K562 (cell line): ENCODE results near the gene INO80. TPM values are rescaled to one million over a fixed set of nuclear protein-coding genes. Genes with fewer than 3 reads are reported as not detected.
A peak's percentile ranks its signal among the peaks of the same experiment; 100 is the strongest.

ENCODE experiments used
- ATAC-seq: fragments of 200-7000 bp; cut with Tn5 transposase; 3 replicates; pipeline ENCODE4 v1.9.1; 2020; ENCODE audit warnings: moderate library complexity
- BruUV-seq: library from RNA; stranded (reverse); fragments of 400-500 nt; replicated peaks from 2 replicates; lab custom pipeline; 2021; lab: Mats Ljungman, UMichigan
- CTCF ChIA-PET: fragments of 300-600 bp; formaldehyde crosslinking; extraction: SDS; loops from one replicate; lab custom pipeline; 2021; ENCODE audit warnings: low intra/inter-chr PET ratio; lab: Yijun Ruan, JAX
- POLR2A ChIA-PET: fragments of 300-600, 350-650 bp; sonication (Branson Sonifier 250); formaldehyde crosslinking; extraction: SDS; loops from one replicate; lab custom pipeline; 2021; ENCODE audit warnings: antibody characterized with exemption, inconsistent platforms; lab: Yijun Ruan, JAX
- DNase-seq, 4 experiments: peaks; one replicate each; pipeline versions ENCODE4 v3.0.0 to v3.0.0-alpha.2; 2011 to 2018; ENCODE audit warnings: low spot score in 3 of 4, mixed read lengths in 3 of 4; ENCODE audit errors: extremely low read depth in 1 of 4
- FAIRE-seq: peaks from 2 replicates; lab custom pipeline; 2011; peaks lifted over from hg19 to GRCh38; lab: Jason Lieb, UNC
- H2AFZ ChIP-seq: 2 replicates; pipeline ENCODE4 v1.6.0; 2011; ENCODE audit warnings: low read depth, low read length, control low read depth, inconsistent platforms
- H3K27ac ChIP-seq: fragments of 200-600 bp; 3 replicates; pipeline ENCODE4 v1.8.0; 2011; ENCODE audit warnings: low read depth, mild to moderate bottlenecking, control low read depth, inconsistent platforms, low read length, moderate library complexity, mixed read lengths; ENCODE audit errors: extremely low read depth
- H3K27me3 ChIP-seq, 2 experiments: fragments of 300-600 bp in 1 of 2; 2 replicates in 1 of 2; 3 replicates in 1 of 2; pipeline versions ENCODE4 v1.6.0 to v1.8.0; 2011; ENCODE audit warnings: inconsistent platforms in 2 of 2, low read length in 2 of 2, mild to moderate bottlenecking in 1 of 2, mixed read lengths in 1 of 2, moderate library complexity in 1 of 2; ENCODE audit not compliant: control insufficient read depth in 2 of 2, insufficient read depth in 2 of 2
- H3K36me3 ChIP-seq: fragments of 300-600 bp; 3 replicates; pipeline ENCODE4 v1.8.0; 2011; ENCODE audit warnings: mild to moderate bottlenecking, low read length, inconsistent platforms; ENCODE audit not compliant: control insufficient read depth, insufficient read depth
- H3K4me1 ChIP-seq, 2 experiments: fragments of 200-600 bp in 1 of 2; replicated peaks in 1 of 2; 2 replicates in 1 of 2; 3 replicates in 1 of 2; pipeline versions ENCODE4 v1.5.1 to v1.8.0; 2011; ENCODE audit warnings: inconsistent platforms in 2 of 2, low read length in 2 of 2, mild to moderate bottlenecking in 1 of 2, mixed read lengths in 1 of 2, moderate library complexity in 1 of 2; ENCODE audit not compliant: control insufficient read depth in 2 of 2, insufficient read depth in 2 of 2
- H3K4me2 ChIP-seq: 2 replicates; pipeline ENCODE4 v1.6.1; 2011; ENCODE audit warnings: low read length, control low read depth, inconsistent platforms, mixed read lengths; ENCODE audit not compliant: insufficient read depth
- H3K4me3 ChIP-seq: fragments of 200-600 bp; sonication (generic), shearing (Covaris generic); 2 replicates; pipeline ENCODE4 v1.5.1; 2016; ENCODE audit warnings: control low read depth, inconsistent platforms
- H3K79me2 ChIP-seq: fragments of 200-600 bp; 3 replicates; pipeline ENCODE4 v1.8.0; 2011; ENCODE audit warnings: low read length, inconsistent platforms; ENCODE audit not compliant: control insufficient read depth, insufficient read depth
- H3K9ac ChIP-seq, 2 experiments: 2 replicates each; pipeline versions ENCODE4 v1.6.0 to v1.6.1; 2011; ENCODE audit warnings: low read depth in 2 of 2, low read length in 2 of 2, control low read depth in 1 of 2, inconsistent platforms in 1 of 2, mild to moderate bottlenecking in 1 of 2, mixed read lengths in 1 of 2; ENCODE audit not compliant: insufficient read depth in 1 of 2
- H3K9me1 ChIP-seq: one replicate; pipeline ENCODE4 v1.6.0; 2011; ENCODE audit warnings: inconsistent platforms, mild to moderate bottlenecking, low read length, moderate library complexity; ENCODE audit not compliant: control insufficient read depth, insufficient read depth
- H3K9me3 ChIP-seq: replicated peaks from 2 replicates; pipeline ENCODE4 v1.5.1; 2011; ENCODE audit warnings: low read depth, low read length, inconsistent platforms; ENCODE audit not compliant: control insufficient read depth, insufficient read depth
- H4K20me1 ChIP-seq: replicated peaks from 2 replicates; pipeline ENCODE4 v1.6.1; 2011; ENCODE audit warnings: low read length, inconsistent platforms, mixed read lengths; ENCODE audit not compliant: control insufficient read depth, insufficient read depth
- ARNT ChIP-seq, 2 experiments: fragments of 450-650 bp; IDR thresholded peaks; 2 replicates each; pipeline ENCODE4 v1.6.1; 2016; ENCODE audit warnings: mild to moderate bottlenecking in 1 of 2
- CHD2 ChIP-seq: IDR thresholded peaks from 2 replicates; pipeline ENCODE4 v1.6.1; 2011; ENCODE audit warnings: low read depth, low read length
- CREBBP ChIP-seq: IDR thresholded peaks from one replicate; pipeline ENCODE4 v1.6.1; 2012; ENCODE audit warnings: low read depth, mild to moderate bottlenecking, control low read depth, inconsistent platforms, low read length
- TEAD4 ChIP-seq, 2 experiments: sonication (generic) in 1 of 2; formaldehyde crosslinking in 1 of 2; IDR thresholded peaks; 2 replicates each; pipeline versions ENCODE4 v1.6.1 to v1.8.0; 2012 to 2022; ENCODE audit warnings: borderline replicate concordance in 1 of 2, inconsistent platforms in 1 of 2, low read length in 1 of 2, mild to moderate bottlenecking in 1 of 2, missing genetic modification reagents in 1 of 2
- YBX1 ChIP-seq: fragments of 450-650 bp; IDR thresholded peaks from 2 replicates; pipeline ENCODE4 v1.7.1; 2016; ENCODE audit warnings: mild to moderate bottlenecking
- ZBTB33 ChIP-seq: sonication (generic); formaldehyde crosslinking; IDR thresholded peaks from 2 replicates; pipeline ENCODE4 v1.8.1; 2023; ENCODE audit warnings: mild to moderate bottlenecking, missing genetic modification reagents
- ZC3H4 ChIP-seq: sonication (generic); formaldehyde crosslinking; IDR thresholded peaks from 2 replicates; pipeline ENCODE4 v1.9.0; 2021; ENCODE audit warnings: missing genetic modification reagents, borderline replicate concordance
- WGBS: fragments of 100-300 bp; shearing (Covaris generic); methylation state at CpG from one replicate; pipeline ENCODE4 v1.1.6; 2016; ENCODE audit warnings: low coverage, mixed read lengths; ENCODE audit not compliant: insufficient coverage; ENCODE audit errors: missing lambda C conversion rate; 5-methylcytosine and 5-hydroxymethylcytosine counted together
- in situ Hi-C: fragments of 300-500 bp; cut with MboI; formaldehyde crosslinking; loops from 4 replicates; pipeline ENCODE4 v1.15.0; 2018; ENCODE audit warnings: inconsistent platforms, mixed read lengths
- intact Hi-C: fragments of 100-400 bp; cut with micrococcal nuclease; formaldehyde crosslinking; loops from 2 replicates; pipeline ENCODE4 v1.14.2; 2022
- polyA plus RNA-seq, 8 experiments: library from polyadenylated mRNA; depleted of rRNA in 4 of 8; stranded (reverse) in 5 of 8; unstranded in 3 of 8; fragments of >200 nt; fragmentation: Nextera tagmentation in 2 of 8; fragmentation: Illumina TruSeq in 1 of 8; extraction: Ambion mirVana in 2 of 8; extraction: Trizol in 1 of 8; gene quantifications; 2 replicates each; pipeline versions ENCODE4 v1.2.1 to v1.2.3, GENCODE V29; 2011 to 2014; ENCODE audit warnings: inconsistent platforms in 1 of 8, missing spikeins in 1 of 8
- total RNA-seq, 7 experiments: library from RNA; depleted of rRNA in 6 of 7; stranded (reverse); fragments of >200 nt in 6 of 7; fragmentation: Illumina TruSeq in 2 of 7; extraction: Trizol in 2 of 7; gene quantifications; 2 replicates each; pipeline versions ENCODE4 v1.2.1 to v1.2.3, GENCODE V29; 2011 to 2021; ENCODE audit warnings: low replicate concordance in 1 of 7
- TF ChIP-seq, protein P1 (sequence below), 3 experiments: IDR thresholded peaks in 2 of 3; conservative IDR thresholded peaks in 1 of 3; 2 replicates each; pipeline ENCODE4 v1.5.1; 2011 to 2012; ENCODE audit warnings: low read length in 3 of 3, mild to moderate bottlenecking in 3 of 3, control low read depth in 2 of 3, improper control_type of control experiment in 1 of 3, inconsistent platforms in 1 of 3, low read depth in 1 of 3, mixed read lengths in 1 of 3, moderate library complexity in 1 of 3; ENCODE audit not compliant: insufficient read depth in 2 of 3

INO80 gene
- total and polyA plus RNA-seq, 9 of the 15 experiments (the other 6 are each of a cell fraction or from before 2014, with no cell fraction given): 1.1 to 25.7 (median 19.9) TPM

DNA sequence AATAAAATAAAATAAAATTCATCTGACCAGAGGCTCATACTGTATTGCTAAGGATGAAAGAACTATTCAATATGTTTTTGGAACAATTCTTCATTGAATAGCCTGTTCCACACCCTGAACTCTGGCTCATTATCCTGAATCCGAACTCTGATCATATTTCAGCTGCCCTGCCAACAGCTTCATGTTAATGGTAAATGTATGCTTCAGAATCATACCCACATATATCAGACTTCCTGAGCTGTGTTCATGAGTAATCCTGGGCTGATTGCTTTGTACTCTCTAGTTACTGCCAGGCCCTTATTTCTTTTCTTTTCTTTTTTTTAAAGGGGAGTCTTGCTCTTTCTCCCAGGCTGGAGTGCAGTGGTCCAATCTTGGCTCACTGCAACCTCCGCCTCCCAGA is 11.8 kb downstream of the INO80 start (continued):
- TF ChIP-seq ZBTB33 (CRISPR knock-in tag) (no peak), CREBBP (no peak)

DNA sequence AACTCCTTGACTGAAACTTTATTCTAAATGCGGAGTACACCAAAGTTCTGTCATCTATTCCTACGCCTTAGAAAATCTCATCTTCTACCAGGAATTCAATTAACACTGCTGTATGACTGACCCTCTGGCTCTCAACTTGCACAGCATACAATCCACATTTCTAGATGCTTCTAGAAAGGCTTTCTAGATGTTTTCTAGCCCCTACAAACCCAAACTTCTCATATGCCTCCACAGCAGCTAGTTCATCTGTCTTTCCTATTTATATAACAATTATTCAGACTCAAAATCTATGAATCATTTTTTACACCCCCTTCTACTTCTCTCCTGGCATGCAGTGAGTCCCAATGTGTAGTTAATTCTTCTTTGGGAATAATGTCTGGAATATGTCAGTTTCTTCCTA is 13.2 kb downstream of the INO80 start:
- FAIRE-seq: no peak
- intact Hi-C loops (no loop called here), in situ Hi-C loops (no loop called here)
- Histone ChIP-seq H3K9me1 (no peaks in the 10 kb centered on the region), H3K27ac (no peak overlapping the region), H3K4me2 (no peak overlapping the region), H3K36me3 (peaks cover 42% of the 10 kb centered on the region; the same call in 2 of the 3 replicates), H3K27me3 (no peaks in the 10 kb centered on the region), H4K20me1 (no peaks in the 10 kb centered on the region), H3K9me3 (no peaks in the 10 kb centered on the region), H3K79me2 (peaks cover 89% of the 10 kb centered on the region), H3K9ac (no peak overlapping the region), H3K4me1 (no peaks in the 10 kb centered on the region; a peak in 1 of 5 replicates), H2AFZ (no peak overlapping the region), H3K4me3 (no peak overlapping the region)
- WGBS: 100% methylated on average over 2 of the region's 2 CpGs
- ChIA-PET CTCF (no interaction called here), POLR2A (interaction anchor here (1.0 kb wide), 1 partner anchor 10 kb away, joined by 3 read pairs; no protein-coding TSS in a partner anchor)
- DNase-seq: no peak
- no TSS peak for BruUV-seq
- TF ChIP-seq, protein P1, sequence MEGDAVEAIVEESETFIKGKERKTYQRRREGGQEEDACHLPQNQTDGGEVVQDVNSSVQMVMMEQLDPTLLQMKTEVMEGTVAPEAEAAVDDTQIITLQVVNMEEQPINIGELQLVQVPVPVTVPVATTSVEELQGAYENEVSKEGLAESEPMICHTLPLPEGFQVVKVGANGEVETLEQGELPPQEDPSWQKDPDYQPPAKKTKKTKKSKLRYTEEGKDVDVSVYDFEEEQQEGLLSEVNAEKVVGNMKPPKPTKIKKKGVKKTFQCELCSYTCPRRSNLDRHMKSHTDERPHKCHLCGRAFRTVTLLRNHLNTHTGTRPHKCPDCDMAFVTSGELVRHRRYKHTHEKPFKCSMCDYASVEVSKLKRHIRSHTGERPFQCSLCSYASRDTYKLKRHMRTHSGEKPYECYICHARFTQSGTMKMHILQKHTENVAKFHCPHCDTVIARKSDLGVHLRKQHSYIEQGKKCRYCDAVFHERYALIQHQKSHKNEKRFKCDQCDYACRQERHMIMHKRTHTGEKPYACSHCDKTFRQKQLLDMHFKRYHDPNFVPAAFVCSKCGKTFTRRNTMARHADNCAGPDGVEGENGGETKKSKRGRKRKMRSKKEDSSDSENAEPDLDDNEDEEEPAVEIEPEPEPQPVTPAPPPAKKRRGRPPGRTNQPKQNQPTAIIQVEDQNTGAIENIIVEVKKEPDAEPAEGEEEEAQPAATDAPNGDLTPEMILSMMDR (IDR thresholded peaks at IDR 0.05 in 2 of 3, conservative IDR thresholded peaks at IDR 0.05 in 1 of 3; ENCODE audit: insufficient read depth in 2 of 3, low read depth in 1 of 3, low read length in 3 of 3): no peak
- TF ChIP-seq ZC3H4 (CRISPR knock-in tag): no peak
- peak in 1 of 2 experiments; percentile 87; a peak in 1 of 4 replicates for TF ChIP-seq ARNT (IDR thresholded peaks at IDR 0.05)
- TF ChIP-seq TEAD4 (IDR thresholded peaks at IDR 0.05; ENCODE audit: low read length): no peak
- TF ChIP-seq TEAD4 (CRISPR knock-in tag; IDR thresholded peaks at IDR 0.05; ENCODE audit: borderline replicate concordance): no peak
- TF ChIP-seq CHD2: no peak
- TF ChIP-seq YBX1: no peak
- no peak for ATAC-seq
